ENCODE measurements around the gene MON1B.

MON1B gene

DNA sequence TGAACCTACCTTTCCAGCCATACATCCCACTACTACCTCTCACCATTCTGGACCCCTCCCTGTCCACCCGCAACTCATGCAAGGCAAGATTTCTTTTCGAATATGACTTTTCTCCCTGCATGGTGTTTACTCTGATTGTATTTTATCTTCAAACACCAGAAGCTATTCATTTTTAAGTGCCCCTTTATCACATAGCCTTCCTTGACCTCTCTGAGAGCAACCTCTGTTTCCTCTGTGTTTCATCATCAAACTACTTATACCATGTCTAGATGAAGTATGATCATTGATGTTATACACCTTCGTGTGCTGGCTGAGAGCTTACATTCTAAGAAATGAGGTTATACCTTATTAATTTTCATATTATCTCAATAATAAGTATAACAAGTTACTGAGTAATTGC lies 40.1 kb downstream of the MON1B start:
- Histone ChIP-seq H3K4me3 (ENCODE audit: low read length, poor library complexity, severe bottlenecking) (no peak overlapping the region), H3F3A (ENCODE audit: low read depth) (no peaks in the 10 kb centered on the region), H4K20me1 (ENCODE audit: insufficient read depth, low read length, poor library complexity, severe bottlenecking) (no peaks in the 10 kb centered on the region), H3K4me2 (ENCODE audit: low read depth, low read length, poor library complexity, severe bottlenecking) (no peak overlapping the region), H3K27me3 (ENCODE audit: insufficient read depth, low read length, poor library complexity, severe bottlenecking) (no peaks in the 10 kb centered on the region), H3K9me2 (replicated peaks; ENCODE audit: low read depth, low read length) (no peaks in the 10 kb centered on the region), H3K9ac (ENCODE audit: low read depth, low read length, poor library complexity, severe bottlenecking) (no peak overlapping the region), H3K79me2 (ENCODE audit: insufficient read depth, low read length) (no peaks in the 10 kb centered on the region), H3K36me3 (ENCODE audit: insufficient read depth, low read length) (no peaks in the 10 kb centered on the region), H3K9me3 (ENCODE audit: insufficient read depth, low read depth, low read length) (no peaks in the 10 kb centered on the region), H3K4me1 (ENCODE audit: insufficient read depth, low read length, poor library complexity, severe bottlenecking) (no peaks in the 10 kb centered on the region), H2AFZ (ENCODE audit: low read length) (no peak overlapping the region)
- TF ChIP-seq EZH2phosphoT487 (IDR thresholded peaks at IDR 0.05; ENCODE audit: borderline replicate concordance), result no peak
- TF ChIP-seq, protein P1, sequence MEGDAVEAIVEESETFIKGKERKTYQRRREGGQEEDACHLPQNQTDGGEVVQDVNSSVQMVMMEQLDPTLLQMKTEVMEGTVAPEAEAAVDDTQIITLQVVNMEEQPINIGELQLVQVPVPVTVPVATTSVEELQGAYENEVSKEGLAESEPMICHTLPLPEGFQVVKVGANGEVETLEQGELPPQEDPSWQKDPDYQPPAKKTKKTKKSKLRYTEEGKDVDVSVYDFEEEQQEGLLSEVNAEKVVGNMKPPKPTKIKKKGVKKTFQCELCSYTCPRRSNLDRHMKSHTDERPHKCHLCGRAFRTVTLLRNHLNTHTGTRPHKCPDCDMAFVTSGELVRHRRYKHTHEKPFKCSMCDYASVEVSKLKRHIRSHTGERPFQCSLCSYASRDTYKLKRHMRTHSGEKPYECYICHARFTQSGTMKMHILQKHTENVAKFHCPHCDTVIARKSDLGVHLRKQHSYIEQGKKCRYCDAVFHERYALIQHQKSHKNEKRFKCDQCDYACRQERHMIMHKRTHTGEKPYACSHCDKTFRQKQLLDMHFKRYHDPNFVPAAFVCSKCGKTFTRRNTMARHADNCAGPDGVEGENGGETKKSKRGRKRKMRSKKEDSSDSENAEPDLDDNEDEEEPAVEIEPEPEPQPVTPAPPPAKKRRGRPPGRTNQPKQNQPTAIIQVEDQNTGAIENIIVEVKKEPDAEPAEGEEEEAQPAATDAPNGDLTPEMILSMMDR (conservative IDR thresholded peaks at IDR 0.05; ENCODE audit: low read length), result no peak

DNA sequence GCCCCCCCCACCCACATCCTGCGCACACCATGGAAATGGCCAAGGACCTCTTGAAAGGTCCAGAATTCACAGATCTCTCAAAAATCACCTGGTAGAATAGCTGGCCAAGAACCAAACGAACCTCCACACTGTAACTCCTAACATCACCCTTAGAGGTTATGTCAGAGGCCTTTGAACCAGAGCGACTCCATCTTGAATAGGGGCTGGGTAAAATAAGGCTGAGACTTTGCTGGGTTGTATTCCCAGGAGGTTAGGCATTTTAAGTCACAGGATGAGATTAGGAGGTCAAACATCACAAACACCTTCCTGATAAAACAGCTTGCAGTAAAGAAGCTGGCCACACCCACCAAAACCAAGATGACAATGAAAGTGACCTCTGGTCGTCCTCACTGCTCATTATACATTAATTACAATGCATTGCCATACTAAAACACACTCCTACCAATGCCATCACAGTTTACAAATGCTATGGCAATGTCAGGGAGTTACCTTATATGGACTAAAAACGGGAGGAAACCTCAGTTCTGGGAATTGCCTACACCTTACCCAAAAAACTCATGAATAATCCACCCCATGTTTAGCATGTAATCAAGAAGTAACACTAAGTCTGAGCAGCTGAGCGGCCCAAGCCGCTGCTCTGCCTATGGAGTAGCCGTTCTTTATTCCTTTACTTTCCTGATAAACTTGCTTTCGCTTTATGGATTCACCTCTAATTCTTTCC lies 43.0 kb downstream of the MON1B start:
- Histone ChIP-seq H3K4me1 (ENCODE audit: insufficient read depth, low read length, poor library complexity, severe bottlenecking) (no peaks in the 10 kb centered on the region), H3K27me3 (ENCODE audit: insufficient read depth, low read length, poor library complexity, severe bottlenecking) (no peaks in the 10 kb centered on the region), H4K20me1 (ENCODE audit: insufficient read depth, low read length, poor library complexity, severe bottlenecking) (no peaks in the 10 kb centered on the region), H3K79me2 (ENCODE audit: insufficient read depth, low read length) (no peaks in the 10 kb centered on the region), H3K4me3 (ENCODE audit: low read length, poor library complexity, severe bottlenecking) (no peak overlapping the region), H3K9me3 (ENCODE audit: insufficient read depth, low read depth, low read length) (no peaks in the 10 kb centered on the region), H3F3A (ENCODE audit: low read depth) (no peaks in the 10 kb centered on the region), H2AFZ (ENCODE audit: low read length) (no peak overlapping the region), H3K9me2 (replicated peaks; ENCODE audit: low read depth, low read length) (no peaks in the 10 kb centered on the region), H3K36me3 (ENCODE audit: insufficient read depth, low read length) (no peaks in the 10 kb centered on the region), H3K4me2 (ENCODE audit: low read depth, low read length, poor library complexity, severe bottlenecking) (no peak overlapping the region), H3K9ac (ENCODE audit: low read depth, low read length, poor library complexity, severe bottlenecking) (no peak overlapping the region)
- TF ChIP-seq, protein P1 (conservative IDR thresholded peaks at IDR 0.05; ENCODE audit: low read length), result no peak
- no peak for TF ChIP-seq EZH2phosphoT487 (IDR thresholded peaks at IDR 0.05; ENCODE audit: borderline replicate concordance)

DNA sequence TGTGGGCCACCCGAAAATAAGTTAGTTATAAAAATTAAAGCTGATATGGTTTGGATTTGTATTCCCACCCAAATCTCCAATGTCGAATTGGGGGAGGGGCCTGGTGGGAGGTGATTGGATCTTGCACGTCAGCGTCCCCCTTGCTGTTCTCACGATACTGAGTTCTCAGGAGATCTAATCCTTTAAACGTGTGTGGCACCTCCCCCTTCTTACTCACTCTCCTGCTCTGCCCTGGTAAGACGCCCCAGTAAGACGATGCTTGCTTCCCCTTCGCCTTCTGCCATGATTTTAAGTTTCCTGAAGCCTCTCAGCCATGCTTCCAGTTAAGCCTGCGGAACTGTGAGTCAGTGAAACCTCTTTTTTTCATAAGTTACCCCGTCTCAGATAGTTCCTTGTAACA lies 43.6 kb downstream of the MON1B start:
- no peak overlapping the region for H2AFZ ChIP-seq (ENCODE audit: low read length)
- H3F3A ChIP-seq (ENCODE audit: low read depth), result no peaks in the 10 kb centered on the region
- no peaks in the 10 kb centered on the region for H3K9me2 ChIP-seq (replicated peaks; ENCODE audit: low read depth, low read length)
- H3K9ac ChIP-seq (ENCODE audit: low read depth, low read length, poor library complexity, severe bottlenecking), result no peak overlapping the region
- no peak overlapping the region for H3K4me3 ChIP-seq (ENCODE audit: low read length, poor library complexity, severe bottlenecking)
- TF ChIP-seq, protein P1 (conservative IDR thresholded peaks at IDR 0.05; ENCODE audit: low read length), result no peak
- TF ChIP-seq EZH2phosphoT487 (IDR thresholded peaks at IDR 0.05; ENCODE audit: borderline replicate concordance), result no peak
- H3K27me3 ChIP-seq (ENCODE audit: insufficient read depth, low read length, poor library complexity, severe bottlenecking), result no peaks in the 10 kb centered on the region
- H3K4me1 ChIP-seq (ENCODE audit: insufficient read depth, low read length, poor library complexity, severe bottlenecking), result no peaks in the 10 kb centered on the region
- no peaks in the 10 kb centered on the region for H3K36me3 ChIP-seq (ENCODE audit: insufficient read depth, low read length)
- no peak overlapping the region for H3K4me2 ChIP-seq (ENCODE audit: low read depth, low read length, poor library complexity, severe bottlenecking)
- H4K20me1 ChIP-seq (ENCODE audit: insufficient read depth, low read length, poor library complexity, severe bottlenecking), result no peaks in the 10 kb centered on the region
- H3K79me2 ChIP-seq (ENCODE audit: insufficient read depth, low read length), result no peaks in the 10 kb centered on the region
- no peaks in the 10 kb centered on the region for H3K9me3 ChIP-seq (ENCODE audit: insufficient read depth, low read depth, low read length)

Measured in Loucy (cell line).